OCI-LY1 (cell line): Measurements from ENCODE around the gene ECPAS.

Experiments used
- EZH2 ChIP-seq: fragments of 200-600 bp; sonication (generic), shearing (Covaris generic); IDR thresholded peaks from 2 replicates; pipeline ENCODE4 v1.8.0; 2017; ENCODE audit warnings: borderline replicate concordance, mixed run types, mild to moderate bottlenecking, antibody characterized with exemption, low read length, moderate library complexity, mixed read lengths
- TF ChIP-seq, protein P1 (sequence below): fragments of 200-600 bp; sonication (generic), shearing (Covaris generic); IDR thresholded peaks from 2 replicates; pipeline ENCODE4 v1.5.1; 2017; ENCODE audit warnings: mild to moderate bottlenecking, antibody characterized with exemption, low read length, moderate library complexity, mixed read lengths

DNA sequence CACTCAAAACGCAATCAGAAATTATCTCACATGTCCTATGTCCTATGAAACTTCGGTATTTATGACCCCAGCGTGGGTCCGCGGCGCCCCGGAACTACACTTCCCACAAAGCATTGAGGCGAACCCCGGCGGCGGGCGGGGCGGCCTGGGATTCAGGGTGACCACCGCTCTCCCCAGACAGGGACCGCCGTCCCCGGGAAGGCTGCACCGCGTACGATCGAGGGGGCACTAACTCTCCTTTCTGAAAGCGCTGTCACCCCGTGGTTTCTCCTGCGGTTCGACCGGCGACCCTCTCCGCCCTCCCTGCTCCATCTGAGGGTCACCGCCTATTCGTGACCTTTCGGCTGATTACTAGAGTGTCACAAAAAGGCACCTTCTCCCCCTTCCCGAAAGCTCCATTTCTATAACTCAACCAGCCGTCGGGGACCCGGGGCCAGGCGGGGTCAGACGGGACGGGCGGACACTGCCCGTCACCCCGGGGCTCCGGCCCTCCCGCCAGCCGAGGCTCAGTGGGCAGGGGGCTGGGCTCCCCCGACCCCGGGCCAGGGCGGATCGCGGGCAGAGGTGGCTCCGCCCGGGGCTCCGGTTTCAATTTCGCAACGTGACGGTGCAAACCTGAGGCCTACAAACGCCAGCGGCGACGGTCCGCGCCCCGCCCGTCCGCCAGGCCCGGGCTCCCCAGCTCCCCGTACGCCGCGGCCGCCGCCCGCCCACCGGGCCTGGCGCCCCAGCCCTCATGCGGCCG, 1.3 kb downstream of the ECPAS start:
- TF ChIP-seq, protein P1, sequence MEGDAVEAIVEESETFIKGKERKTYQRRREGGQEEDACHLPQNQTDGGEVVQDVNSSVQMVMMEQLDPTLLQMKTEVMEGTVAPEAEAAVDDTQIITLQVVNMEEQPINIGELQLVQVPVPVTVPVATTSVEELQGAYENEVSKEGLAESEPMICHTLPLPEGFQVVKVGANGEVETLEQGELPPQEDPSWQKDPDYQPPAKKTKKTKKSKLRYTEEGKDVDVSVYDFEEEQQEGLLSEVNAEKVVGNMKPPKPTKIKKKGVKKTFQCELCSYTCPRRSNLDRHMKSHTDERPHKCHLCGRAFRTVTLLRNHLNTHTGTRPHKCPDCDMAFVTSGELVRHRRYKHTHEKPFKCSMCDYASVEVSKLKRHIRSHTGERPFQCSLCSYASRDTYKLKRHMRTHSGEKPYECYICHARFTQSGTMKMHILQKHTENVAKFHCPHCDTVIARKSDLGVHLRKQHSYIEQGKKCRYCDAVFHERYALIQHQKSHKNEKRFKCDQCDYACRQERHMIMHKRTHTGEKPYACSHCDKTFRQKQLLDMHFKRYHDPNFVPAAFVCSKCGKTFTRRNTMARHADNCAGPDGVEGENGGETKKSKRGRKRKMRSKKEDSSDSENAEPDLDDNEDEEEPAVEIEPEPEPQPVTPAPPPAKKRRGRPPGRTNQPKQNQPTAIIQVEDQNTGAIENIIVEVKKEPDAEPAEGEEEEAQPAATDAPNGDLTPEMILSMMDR: no peak
- no peak for TF ChIP-seq EZH2
